Ammon's horn (tissue), 1 donor: ENCODE data around the gene CILP2.

Experiments used
- DNase-seq: peaks from one replicate; pipeline ENCODE4 v3.0.0-alpha.2; 2016; ENCODE audit warnings: low spot score

The CILP2 gene

GRCh38 chr19:19538061-19538784 lies at the start of gene CILP2:
Gene CILP2 (plus strand): TSS chr19:19538265. CDS start chr19:19538350, 85 bp downstream.
- DNase-seq, result no peak

DNA sequence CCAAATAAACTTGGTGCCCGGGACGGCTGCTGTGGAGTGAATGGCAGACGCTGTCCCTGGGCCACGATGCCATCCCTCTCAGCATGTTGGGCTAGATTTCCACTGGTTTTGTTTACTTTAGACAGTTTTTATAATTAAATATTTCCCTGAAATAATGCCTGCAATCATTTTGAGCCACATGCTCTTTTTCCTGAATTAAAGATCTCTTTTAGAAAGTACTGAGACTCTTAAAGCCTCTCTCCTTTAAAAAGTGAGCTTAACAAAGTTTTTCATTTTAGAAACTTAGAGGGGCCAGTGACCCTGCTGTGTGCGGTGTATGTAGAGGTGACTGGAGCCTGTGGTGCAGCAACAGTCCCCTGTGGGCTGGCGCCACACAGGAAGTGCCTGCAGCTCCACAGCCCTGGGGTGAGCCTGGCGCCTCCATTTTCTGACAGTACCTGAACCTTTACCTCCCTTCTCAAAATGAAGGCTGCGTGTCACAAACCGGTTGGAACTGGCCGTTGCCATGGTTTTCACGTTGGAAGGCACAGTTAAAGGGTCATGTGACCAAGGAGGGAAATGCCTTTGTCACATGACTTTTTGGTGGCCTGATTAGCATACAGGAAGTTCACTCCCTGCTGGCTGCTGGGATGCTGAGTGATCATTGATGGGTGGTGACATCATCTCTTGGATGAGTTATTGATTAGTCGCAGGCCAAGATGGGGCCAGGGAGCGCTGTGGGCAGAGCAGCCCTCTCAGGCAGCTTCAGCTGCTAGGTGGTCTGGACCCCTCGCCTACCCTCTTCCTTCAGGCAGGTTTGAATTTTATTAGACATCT lies 49.0 kb upstream of the CILP2 start:
- peak; percentile 81 for DNase-seq

DNA sequence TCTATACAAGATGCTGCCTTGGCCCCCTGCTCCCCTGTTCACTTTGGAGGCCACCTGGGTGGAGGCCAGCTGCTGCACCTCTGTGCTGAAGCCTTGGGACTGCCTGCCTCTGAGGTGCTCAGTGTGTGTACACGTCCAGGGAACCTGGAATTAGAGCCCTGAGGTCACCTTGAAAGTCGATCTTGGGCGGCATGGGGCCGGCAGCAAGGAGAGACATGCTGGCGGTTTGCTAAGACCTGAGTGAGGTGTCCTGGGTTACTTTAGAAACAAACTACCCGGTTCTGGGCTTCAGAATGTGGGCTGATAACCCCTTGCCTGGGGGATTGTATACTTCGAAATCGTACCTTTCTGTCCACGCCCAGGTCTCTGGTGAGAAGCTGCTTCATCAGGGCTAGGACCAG lies 48.3 kb upstream of the CILP2 start:
- DNase-seq, result no peak

- DNase-seq, result peak; percentile 90
These were observed 47.7 kb upstream of the CILP2 start for GRCh38 chr19:19490214-19490968.

DNA sequence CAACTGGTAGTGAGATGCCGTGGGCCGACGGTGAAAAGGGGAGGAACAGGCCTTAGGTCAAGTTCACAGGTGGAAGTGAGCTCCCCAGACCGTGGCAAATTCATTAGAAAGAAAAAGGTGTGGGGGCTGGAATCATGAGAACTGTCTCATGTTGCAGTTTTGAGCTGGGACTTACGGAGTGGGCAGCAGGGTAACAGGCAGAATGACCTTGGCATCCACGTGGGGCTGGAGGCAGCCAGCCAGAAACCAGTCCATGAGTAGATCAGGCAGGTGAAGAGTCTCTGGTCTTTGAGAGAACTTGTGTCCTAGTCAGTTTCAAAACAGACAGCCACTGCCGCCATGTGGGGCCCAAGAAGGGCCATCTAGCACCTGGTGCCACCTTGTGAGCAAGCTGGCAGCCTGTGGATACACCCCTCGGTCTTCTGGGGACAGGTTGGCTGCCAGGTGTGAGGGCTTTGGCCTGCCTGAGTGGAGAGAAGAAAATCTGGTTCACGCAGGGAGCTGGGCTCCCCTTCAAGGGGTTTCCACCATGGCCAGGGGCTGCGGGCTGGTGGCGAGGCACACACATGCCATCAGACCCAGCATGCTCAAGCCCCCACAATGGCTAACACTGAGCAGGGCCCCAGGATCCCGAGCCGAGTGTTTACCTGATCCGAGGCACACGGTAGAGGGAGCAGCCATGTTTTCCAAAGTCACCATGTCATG lies 46.6 kb upstream of the CILP2 start:
- no peak for DNase-seq

- DNase-seq, result no peak
These were observed 45.9 kb upstream of the CILP2 start for GRCh38 chr19:19492026-19492610.

- DNase-seq, result no peak
These were observed 44.1 kb upstream of the CILP2 start for GRCh38 chr19:19493841-19494546.

DNA sequence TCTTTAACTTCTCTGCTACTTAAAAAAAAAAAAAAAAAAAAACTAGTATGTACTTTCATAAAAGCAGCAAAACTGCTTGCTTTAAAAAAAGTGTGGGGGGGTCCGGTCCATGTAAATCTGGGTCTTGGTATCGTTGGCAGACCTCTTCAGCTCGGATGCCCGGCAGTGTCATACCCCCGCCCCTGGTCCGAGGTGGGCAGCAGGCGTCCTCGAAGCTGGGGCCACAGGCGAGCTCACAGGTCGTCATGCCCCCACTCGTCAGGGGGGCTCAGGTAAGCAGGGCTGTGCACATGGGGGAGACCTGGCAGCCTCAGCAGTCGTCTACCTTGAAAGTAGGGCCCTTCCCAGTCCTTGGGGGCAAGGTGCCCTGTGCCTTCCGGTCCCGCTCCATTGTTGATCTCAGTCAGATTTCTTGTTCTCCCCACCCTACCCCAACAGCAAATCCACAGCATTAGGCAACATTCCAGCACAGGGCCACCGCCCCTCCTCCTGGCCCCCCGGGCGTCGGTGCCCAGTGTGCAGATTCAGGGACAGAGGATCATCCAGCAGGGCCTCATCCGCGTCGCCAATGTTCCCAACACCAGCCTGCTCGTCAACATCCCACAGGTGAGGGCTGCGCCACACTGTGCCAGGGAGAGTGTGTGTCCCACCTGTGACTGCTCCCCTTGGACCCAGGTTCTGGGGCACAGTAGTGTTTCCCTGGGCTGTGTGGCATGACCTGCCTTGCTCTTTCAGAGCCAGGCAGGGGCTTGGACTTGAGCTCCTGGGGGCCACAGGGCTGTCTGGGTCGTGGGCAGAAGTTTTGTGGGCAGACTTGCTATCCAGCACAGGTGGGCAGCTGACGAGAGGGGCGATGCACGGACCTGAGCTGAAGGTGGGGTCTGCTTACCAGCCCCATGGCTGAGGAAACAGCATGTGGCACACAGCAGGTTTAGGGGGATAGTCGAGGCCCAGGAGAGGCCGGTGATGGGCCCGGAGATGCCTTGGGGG lies 42.2 kb upstream of the CILP2 start:
- DNase-seq, result no peak

- no peak for DNase-seq
These were observed 39.6 kb upstream of the CILP2 start for GRCh38 chr19:19498255-19498991.

GRCh38 chr19:19499272-19499995 lies 38.6 kb upstream of the CILP2 start:
- no peak for DNase-seq

DNA sequence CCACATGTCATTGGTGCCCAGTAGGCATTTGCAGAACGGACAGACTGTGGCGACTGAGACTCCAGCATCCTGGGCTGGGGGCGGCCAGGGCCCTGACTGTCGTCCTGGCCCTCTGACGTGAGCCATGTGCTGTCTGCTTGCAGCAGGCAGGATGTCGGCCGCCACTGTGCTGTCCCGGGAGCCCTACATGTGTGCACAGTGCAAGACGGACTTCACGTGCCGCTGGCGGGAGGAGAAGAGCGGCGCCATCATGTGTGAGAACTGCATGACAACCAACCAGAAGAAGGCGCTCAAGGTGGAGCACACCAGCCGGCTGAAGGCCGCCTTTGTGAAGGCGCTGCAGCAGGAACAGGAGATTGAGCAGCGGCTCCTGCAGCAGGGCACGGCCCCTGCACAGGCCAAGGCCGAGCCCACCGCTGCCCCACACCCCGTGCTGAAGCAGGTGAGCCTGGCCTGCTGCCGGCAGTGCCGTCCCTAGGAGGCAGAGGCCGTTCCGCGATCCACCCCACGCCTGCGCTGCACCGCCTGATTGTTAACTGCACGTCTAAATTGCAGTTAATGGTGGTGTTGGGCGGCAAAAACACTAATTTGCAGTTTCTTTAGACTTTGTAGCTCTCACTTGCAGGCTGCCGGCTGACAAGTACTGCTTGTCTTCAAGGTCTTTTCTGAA lies 37.0 kb upstream of the CILP2 start:
- DNase-seq, result no peak

DNA sequence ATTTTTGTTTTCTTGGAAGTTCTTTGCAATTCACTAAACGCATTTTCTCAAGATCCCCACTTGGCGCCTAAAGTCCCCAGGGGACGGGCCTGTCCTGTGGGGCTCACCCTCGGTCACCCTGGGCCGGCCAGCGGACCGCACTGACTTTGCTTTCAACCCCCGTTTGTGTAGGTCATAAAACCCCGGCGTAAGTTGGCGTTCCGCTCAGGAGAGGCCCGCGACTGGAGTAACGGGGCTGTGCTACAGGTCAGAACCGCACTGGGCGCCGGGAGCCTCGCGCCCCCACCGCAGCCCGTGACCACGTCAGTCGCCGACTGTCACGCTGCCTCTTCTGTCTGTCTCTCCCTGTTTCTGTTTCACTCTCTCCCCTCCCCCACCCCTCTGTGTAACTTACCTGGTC lies 36.3 kb upstream of the CILP2 start:
- no peak for DNase-seq

DNA sequence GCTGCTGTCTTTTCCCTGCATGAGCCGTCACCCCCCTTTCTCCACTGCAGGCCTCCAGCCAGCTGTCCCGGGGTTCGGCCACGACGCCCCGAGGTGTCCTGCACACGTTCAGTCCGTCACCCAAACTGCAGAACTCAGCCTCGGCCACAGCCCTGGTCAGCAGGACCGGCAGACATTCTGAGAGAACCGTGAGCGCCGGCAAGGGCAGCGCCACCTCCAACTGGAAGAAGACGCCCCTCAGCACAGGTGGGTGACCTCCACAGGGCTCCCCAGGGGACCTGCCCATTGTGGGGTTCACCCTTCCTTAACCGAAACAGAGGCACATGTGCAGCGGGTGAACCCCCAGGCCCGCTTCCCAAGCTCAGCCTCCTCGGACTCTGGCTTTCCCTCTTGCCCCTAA lies 35.8 kb upstream of the CILP2 start:
- DNase-seq, result no peak

DNA sequence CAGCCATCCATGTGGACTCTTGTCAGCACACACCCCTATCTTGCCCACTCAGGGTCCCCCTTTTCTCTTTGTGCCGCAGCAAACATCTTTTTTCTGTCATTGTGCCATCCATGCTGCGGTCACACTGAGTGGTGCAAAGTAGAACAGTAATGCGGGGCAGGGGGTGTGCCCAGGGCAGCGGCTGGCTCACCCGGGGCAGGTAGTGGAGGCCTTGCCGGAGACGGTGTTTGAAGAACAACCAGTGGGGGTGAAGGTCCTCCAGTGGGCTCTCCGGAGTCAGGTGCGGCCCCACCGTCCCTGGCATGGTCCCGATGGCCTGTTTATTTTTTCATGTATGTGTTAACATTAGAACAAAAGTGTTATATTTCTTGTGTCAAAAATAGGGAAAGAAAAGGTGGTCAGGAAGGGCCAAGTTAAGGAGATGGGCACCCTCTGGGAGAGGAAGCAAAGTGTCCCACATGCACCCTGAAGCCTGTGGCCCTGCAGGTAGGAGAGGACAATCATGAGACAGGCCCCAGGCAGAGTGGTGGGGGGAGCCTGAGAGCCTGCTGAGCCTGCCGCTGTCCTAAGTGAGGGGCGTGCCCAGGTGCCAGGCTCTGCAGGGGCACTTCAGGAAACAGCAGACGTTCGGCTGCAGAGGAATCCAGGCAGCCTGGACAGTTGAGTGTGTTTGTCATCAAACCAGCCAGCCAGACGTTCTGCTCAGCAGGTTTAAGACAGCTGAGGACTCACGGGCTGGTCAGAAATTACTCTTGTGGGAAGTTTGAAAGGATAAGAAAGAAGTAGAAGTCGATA lies 35.1 kb upstream of the CILP2 start:
- DNase-seq, result no peak

DNA sequence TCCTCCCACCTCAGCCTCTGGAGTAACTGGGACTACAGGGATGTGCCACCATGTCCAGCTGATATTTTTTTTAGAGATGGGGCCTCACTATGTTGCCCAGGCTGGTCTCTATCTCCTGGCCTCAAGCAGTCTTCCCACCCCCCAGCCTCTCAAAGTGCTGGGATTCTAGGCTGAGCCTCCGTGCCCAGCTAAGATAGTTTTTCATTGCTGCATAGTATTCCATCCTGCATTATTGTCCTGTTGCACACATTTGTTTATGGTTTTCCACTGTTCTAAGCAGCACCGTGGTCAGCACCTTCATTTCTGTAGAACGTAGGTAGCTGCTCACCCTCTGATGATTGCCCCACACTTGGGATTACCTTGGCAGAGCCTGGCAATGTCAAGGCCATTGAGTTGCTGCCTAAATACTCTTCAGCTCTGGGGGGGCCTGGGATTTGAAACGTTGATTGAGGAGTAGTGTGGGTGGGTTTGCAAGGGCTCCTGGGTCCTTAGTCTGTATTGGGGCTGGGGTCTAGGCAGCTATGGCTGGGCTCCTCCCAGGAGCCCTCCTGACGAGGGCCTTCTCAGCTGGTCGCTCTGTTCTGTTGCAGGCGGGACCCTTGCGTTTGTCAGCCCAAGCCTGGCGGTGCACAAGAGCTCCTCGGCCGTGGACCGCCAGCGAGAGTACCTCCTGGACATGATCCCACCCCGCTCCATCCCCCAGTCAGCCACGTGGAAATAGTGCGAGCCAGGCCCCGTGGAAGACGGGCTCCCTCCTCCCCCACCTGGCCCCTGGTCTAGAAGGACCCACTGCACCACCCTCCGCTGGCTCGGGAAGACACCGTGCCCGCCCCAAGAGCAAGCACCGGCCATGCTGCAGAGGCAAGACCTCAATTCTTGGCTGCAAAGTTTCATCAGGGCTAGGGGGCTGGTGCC lies 33.1 kb upstream of the CILP2 start:
- no peak for DNase-seq
